ENCODE measurements around the gene ZDHHC20.

GRCh38 chr13:21450936-21451335, 8.2 kb downstream of the ZDHHC20 start:
- TF ChIP-seq, protein P1, sequence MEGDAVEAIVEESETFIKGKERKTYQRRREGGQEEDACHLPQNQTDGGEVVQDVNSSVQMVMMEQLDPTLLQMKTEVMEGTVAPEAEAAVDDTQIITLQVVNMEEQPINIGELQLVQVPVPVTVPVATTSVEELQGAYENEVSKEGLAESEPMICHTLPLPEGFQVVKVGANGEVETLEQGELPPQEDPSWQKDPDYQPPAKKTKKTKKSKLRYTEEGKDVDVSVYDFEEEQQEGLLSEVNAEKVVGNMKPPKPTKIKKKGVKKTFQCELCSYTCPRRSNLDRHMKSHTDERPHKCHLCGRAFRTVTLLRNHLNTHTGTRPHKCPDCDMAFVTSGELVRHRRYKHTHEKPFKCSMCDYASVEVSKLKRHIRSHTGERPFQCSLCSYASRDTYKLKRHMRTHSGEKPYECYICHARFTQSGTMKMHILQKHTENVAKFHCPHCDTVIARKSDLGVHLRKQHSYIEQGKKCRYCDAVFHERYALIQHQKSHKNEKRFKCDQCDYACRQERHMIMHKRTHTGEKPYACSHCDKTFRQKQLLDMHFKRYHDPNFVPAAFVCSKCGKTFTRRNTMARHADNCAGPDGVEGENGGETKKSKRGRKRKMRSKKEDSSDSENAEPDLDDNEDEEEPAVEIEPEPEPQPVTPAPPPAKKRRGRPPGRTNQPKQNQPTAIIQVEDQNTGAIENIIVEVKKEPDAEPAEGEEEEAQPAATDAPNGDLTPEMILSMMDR (IDR thresholded peaks at IDR 0.05) = no peak
- no peak for TF ChIP-seq POLR2A (IDR thresholded peaks at IDR 0.05)
- no peak for TF ChIP-seq EP300 (IDR thresholded peaks at IDR 0.05)

All from ovary (tissue), 3 donors.